SK-N-SH (cell line): ENCODE data around the gene ANKS1B.

Experiments used
- CHD2 ChIP-seq: fragments of 150-350 bp; IDR thresholded peaks from 2 replicates; pipeline ENCODE4 v1.6.1; 2018; ENCODE audit warnings: low read length; ENCODE audit not compliant: partially characterized antibody
- CTCF ChIP-seq: fragments of 200-600 bp; sonication (generic); IDR thresholded peaks from 2 replicates; pipeline ENCODE4 v1.6.1; 2017; ENCODE audit warnings: antibody characterized with exemption, mild to moderate bottlenecking, moderate library complexity
- EZH2phosphoT487 ChIP-seq: fragments of 200-600 bp; sonication (generic); IDR thresholded peaks from 2 replicates; pipeline ENCODE4 v1.6.1; 2017; ENCODE audit warnings: low read depth, mixed run types, mild to moderate bottlenecking, antibody characterized with exemption, moderate library complexity, borderline replicate concordance
- GABPA ChIP-seq: IDR thresholded peaks from 2 replicates; pipeline ENCODE4 v1.4.0; 2012; ENCODE audit warnings: low read depth, mild to moderate bottlenecking
- JUND ChIP-seq: IDR thresholded peaks from 2 replicates; pipeline ENCODE4 v1.4.0; 2012
- MXI1 ChIP-seq: IDR thresholded peaks from 2 replicates; pipeline ENCODE4 v1.6.1; 2012; ENCODE audit warnings: mild to moderate bottlenecking, low read depth, low read length, improper control_type of control experiment
- NFIC ChIP-seq: IDR thresholded peaks from 2 replicates; pipeline ENCODE4 v1.4.0; 2012; ENCODE audit warnings: borderline replicate concordance
- POLR2AphosphoS5 ChIP-seq: IDR thresholded peaks from 2 replicates; pipeline ENCODE4 v1.6.1; 2012; ENCODE audit warnings: low read depth, low read length
- RAD21 ChIP-seq: IDR thresholded peaks from 2 replicates; pipeline ENCODE4 v1.6.1; 2012; ENCODE audit warnings: mild to moderate bottlenecking, low read length
- REST ChIP-seq: IDR thresholded peaks from 2 replicates; pipeline ENCODE4 v1.6.1; 2012; ENCODE audit warnings: mild to moderate bottlenecking, low read depth, low read length, moderate library complexity
- SMC3 ChIP-seq: IDR thresholded peaks from 2 replicates; pipeline ENCODE4 v1.6.1; 2012; ENCODE audit warnings: low read depth, low read length, improper control_type of control experiment
- TEAD4 ChIP-seq: IDR thresholded peaks from 2 replicates; pipeline ENCODE4 v1.4.0; 2012; ENCODE audit warnings: mild to moderate bottlenecking, borderline replicate concordance; ENCODE audit not compliant: insufficient read depth
- USF2 ChIP-seq: fragments of 150-350 bp; IDR thresholded peaks from 2 replicates; pipeline ENCODE4 v1.6.1; 2017; ENCODE audit warnings: antibody characterized with exemption, low read length, low read depth, borderline replicate concordance
- ZBTB33 ChIP-seq: IDR thresholded peaks from 2 replicates; pipeline ENCODE4 v1.4.0; 2012; ENCODE audit warnings: low read depth, borderline replicate concordance

GRCh38 chr12:99154983-99155336 lies 829.8 kb downstream of the ANKS1B start:
- TF ChIP-seq REST (no peak), CTCF (no peak), USF2 (no peak), GABPA (no peak), MXI1 (no peak), RAD21 (no peak), CHD2 (no peak), POLR2AphosphoS5 (no peak), EZH2phosphoT487 (no peak), TEAD4 (no peak), SMC3 (no peak), JUND (no peak), ZBTB33 (no peak), NFIC (no peak)
